SU-DHL-6 (cell line): ENCODE data around the gene FCHSD2.
"Not testable (repeated sequence)": the region's sequence is repeated elsewhere in the genome, so short reads cannot be mapped to it uniquely, and the experiment has no call there.

ENCODE experiments used
- H2AFZ ChIP-seq: fragments of 200-600 bp; sonication (generic); 2 replicates; pipeline ENCODE4 v1.6.1; 2014; ENCODE audit warnings: low read depth, mild to moderate bottlenecking, moderate library complexity, mixed read lengths, antibody characterized with exemption, low read length; ENCODE audit not compliant: severe bottlenecking
- H3F3A ChIP-seq: fragments of 200-600 bp; shearing (Covaris generic); 2 replicates; pipeline ENCODE4 v1.6.0; 2016; ENCODE audit warnings: antibody characterized with exemption, mild to moderate bottlenecking; ENCODE audit not compliant: insufficient read depth
- H3K27ac ChIP-seq: fragments of 200-600 bp; sonication (generic); 2 replicates; pipeline ENCODE4 v1.5.1; 2016; ENCODE audit warnings: low read depth, mild to moderate bottlenecking, low read length, moderate library complexity, mixed read lengths
- H3K27me3 ChIP-seq: fragments of 200-600 bp; sonication (generic), shearing (Covaris generic); 2 replicates; pipeline ENCODE4 v1.6.0; 2014; ENCODE audit warnings: mild to moderate bottlenecking, low read length
- H3K36me3 ChIP-seq: fragments of 200-600 bp; sonication (generic); 2 replicates; pipeline ENCODE4 v1.6.1; 2014; ENCODE audit warnings: mild to moderate bottlenecking, low read length, mixed read lengths
- H3K4me2 ChIP-seq: fragments of 300-600, 200-600 bp; shearing (Covaris generic), sonication (generic); 2 replicates; pipeline ENCODE4 v1.6.0; 2014; ENCODE audit warnings: low read length, low read depth, mild to moderate bottlenecking; ENCODE audit not compliant: poor library complexity, severe bottlenecking
- H3K4me3 ChIP-seq: fragments of 200-600 bp; sonication (generic); 2 replicates; pipeline ENCODE4 v1.5.1; 2014; ENCODE audit warnings: antibody characterized with exemption, low read length, mild to moderate bottlenecking, mixed read lengths; ENCODE audit not compliant: insufficient read depth, poor library complexity, severe bottlenecking
- H3K79me2 ChIP-seq: fragments of 200-600 bp; sonication (generic); 2 replicates; pipeline ENCODE4 v1.6.1; 2014; ENCODE audit warnings: mild to moderate bottlenecking, low read length, moderate library complexity; ENCODE audit not compliant: insufficient read depth
- H3K9ac ChIP-seq: fragments of 200-600 bp; sonication (generic); 2 replicates; pipeline ENCODE4 v1.7.0; 2014; ENCODE audit warnings: mild to moderate bottlenecking, low read length
- H3K9me2 ChIP-seq: fragments of 200-600 bp; sonication (generic); replicated peaks from 2 replicates; pipeline ENCODE4 v1.6.1; 2014; ENCODE audit warnings: low read length; ENCODE audit not compliant: insufficient read depth
- H3K9me3 ChIP-seq: fragments of 200-600 bp; sonication (generic); 2 replicates; pipeline ENCODE4 v1.6.1; 2014; ENCODE audit warnings: low read length, mixed read lengths; ENCODE audit not compliant: insufficient read depth
- H4K20me1 ChIP-seq: fragments of 200-600 bp; sonication (generic); 2 replicates; pipeline ENCODE4 v1.6.1; 2014; ENCODE audit warnings: low read depth, mild to moderate bottlenecking, antibody characterized with exemption, low read length, moderate library complexity, mixed read lengths
- EZH2phosphoT487 ChIP-seq: fragments of 200-600 bp; sonication (generic), shearing (Covaris generic); conservative IDR thresholded peaks from 2 replicates; pipeline ENCODE4 v1.6.1; 2018; ENCODE audit warnings: mild to moderate bottlenecking, antibody characterized with exemption, low read length, moderate library complexity, mixed read lengths
- TF ChIP-seq, protein P1 (sequence below): fragments of 200-600 bp; sonication (generic); IDR thresholded peaks from one replicate; pipeline ENCODE4 v1.5.1; 2017; ENCODE audit warnings: antibody characterized with exemption, mild to moderate bottlenecking, low read length, moderate library complexity; ENCODE audit not compliant: insufficient read depth, poor library complexity, severe bottlenecking

FCHSD2 gene

DNA sequence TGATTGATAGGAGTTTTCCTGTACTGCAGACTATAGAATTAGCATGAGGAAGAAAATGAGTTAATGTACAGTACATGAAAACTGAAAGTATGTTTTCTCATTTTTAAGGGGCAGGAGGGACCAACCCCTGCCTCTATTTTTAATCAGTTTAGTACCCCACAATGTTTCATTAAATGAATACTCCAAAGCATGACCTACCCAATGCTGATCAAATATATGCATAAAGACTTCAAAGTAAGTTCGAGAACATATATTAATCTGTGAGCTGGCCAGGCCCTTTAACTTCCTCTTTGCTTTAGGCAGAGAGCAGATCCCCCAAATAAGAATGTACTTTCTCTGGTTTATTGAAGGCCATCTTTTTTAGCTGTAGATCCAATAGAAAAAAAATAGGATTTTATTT, 161.0 kb downstream of the FCHSD2 start:
- TF ChIP-seq EZH2phosphoT487 = no peak
- TF ChIP-seq, protein P1, sequence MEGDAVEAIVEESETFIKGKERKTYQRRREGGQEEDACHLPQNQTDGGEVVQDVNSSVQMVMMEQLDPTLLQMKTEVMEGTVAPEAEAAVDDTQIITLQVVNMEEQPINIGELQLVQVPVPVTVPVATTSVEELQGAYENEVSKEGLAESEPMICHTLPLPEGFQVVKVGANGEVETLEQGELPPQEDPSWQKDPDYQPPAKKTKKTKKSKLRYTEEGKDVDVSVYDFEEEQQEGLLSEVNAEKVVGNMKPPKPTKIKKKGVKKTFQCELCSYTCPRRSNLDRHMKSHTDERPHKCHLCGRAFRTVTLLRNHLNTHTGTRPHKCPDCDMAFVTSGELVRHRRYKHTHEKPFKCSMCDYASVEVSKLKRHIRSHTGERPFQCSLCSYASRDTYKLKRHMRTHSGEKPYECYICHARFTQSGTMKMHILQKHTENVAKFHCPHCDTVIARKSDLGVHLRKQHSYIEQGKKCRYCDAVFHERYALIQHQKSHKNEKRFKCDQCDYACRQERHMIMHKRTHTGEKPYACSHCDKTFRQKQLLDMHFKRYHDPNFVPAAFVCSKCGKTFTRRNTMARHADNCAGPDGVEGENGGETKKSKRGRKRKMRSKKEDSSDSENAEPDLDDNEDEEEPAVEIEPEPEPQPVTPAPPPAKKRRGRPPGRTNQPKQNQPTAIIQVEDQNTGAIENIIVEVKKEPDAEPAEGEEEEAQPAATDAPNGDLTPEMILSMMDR = no peak
- Histone ChIP-seq H3K36me3 (peaks cover 71% of the 10 kb centered on the region), H3K27ac (peak overlapping the region; percentile 20; the same call in 1 of the 2 replicates)

DNA sequence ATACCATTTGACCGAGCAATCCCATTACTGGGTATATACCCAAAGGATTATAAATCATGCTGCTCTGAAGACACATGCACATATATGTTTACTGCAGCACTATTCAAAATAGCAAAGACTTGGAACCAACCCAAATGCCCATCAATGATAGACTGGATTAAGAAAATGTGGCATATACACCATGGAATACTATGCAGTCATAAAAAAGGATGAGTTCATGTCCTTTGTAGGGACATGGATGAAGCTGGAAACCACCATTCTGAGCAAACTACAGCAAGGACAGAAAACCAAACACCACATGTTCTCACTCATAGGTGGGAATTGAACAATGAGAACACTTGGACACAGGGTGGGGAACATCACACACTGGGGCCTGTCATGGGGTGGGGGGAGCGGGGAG, 164.3 kb downstream of the FCHSD2 start:
- H3K4me2 ChIP-seq, H3K4me3 ChIP-seq, H3K27me3 ChIP-seq, H4K20me1 ChIP-seq, H3K9ac ChIP-seq, H2AFZ ChIP-seq, H3K9me2 ChIP-seq, H3K27ac ChIP-seq, H3K9me3 ChIP-seq: not testable (repeated sequence)
- Histone ChIP-seq H3F3A (peaks cover 12% of the 10 kb centered on the region; the same call in 1 of the 2 replicates), H3K36me3 (peaks cover 61% of the 10 kb centered on the region), H3K79me2 (peaks cover 31% of the 10 kb centered on the region)

More for the DNA sequence above, 161.0 kb downstream of the FCHSD2 start:
- H3K9ac ChIP-seq = no peak overlapping the region
- H3K4me2 ChIP-seq = no peak overlapping the region
- peaks cover 6% of the 10 kb centered on the region; the same call in 1 of the 2 replicates for H3K79me2 ChIP-seq
- no peaks in the 10 kb centered on the region for H4K20me1 ChIP-seq
- H3F3A ChIP-seq = peaks cover 14% of the 10 kb centered on the region
- no peak overlapping the region for H3K4me3 ChIP-seq
- no peaks in the 10 kb centered on the region for H3K9me2 ChIP-seq
- no peaks in the 10 kb centered on the region for H3K9me3 ChIP-seq
- H3K27me3 ChIP-seq = no peaks in the 10 kb centered on the region
- no peak overlapping the region for H2AFZ ChIP-seq

DNA sequence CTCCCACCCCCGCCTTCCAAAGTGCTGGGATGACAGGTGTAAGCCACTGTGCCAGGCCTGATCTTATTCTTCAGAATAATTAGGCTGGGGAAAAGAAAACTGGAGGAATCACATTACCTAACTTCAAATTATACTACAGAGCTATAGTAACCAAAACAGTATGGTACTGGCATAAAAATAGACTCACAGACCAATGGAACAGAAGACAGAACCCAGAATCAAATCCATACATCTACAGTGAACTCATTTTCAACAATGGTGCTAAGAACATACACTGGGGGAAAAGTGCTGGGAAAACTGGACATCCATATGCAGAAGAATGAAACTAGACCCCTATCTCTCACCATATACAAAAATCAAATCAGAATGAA, 165.6 kb downstream of the FCHSD2 start:
- Histone ChIP-seq H3K36me3 (peaks cover 56% of the 10 kb centered on the region), H3K79me2 (peaks cover 37% of the 10 kb centered on the region), H3F3A (peaks cover 19% of the 10 kb centered on the region; the same call in 1 of the 2 replicates)
- not testable (repeated sequence) for H3K9me3 ChIP-seq, H3K4me2 ChIP-seq, H3K9ac ChIP-seq, H3K9me2 ChIP-seq, H3K27ac ChIP-seq, H3K27me3 ChIP-seq, H2AFZ ChIP-seq, H3K4me3 ChIP-seq, H4K20me1 ChIP-seq

DNA sequence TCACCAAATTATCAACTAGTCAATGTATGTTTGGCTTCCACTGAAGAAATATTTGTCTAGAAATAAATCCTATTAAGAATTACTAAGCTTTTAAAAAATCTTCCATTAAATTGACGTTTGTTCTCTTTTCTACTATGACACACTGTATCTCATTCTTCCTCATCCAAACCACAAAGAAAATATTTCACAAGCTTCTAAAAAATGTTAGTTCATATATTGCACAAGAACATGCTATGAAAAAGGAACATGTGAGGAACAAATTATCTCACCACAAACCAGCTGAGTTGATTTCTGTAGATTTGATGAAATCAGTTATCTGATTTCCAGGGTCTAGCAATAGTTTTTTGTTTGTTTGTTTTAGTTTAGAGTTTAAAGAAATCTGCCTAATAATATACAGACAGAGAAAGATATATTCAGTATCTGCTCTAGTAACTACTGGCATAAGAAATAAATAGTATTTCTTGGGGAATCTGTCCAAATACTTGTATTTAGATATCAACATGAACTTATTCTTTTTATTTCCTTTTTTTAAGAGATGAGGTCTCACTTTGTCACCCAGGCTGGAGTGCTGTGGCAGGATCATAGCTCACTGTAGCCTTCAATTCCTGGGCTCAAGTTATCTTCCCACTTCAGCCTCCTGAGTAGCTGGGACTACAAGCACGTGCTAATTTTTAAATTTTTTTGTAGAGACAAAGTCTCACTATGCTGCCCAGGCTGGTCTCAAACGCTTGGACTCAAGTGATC, 166.2 kb downstream of the FCHSD2 start:
- no peak overlapping the region for H3K4me2 ChIP-seq
- H3K27me3 ChIP-seq = no peaks in the 10 kb centered on the region
- H3K9ac ChIP-seq = no peak overlapping the region
- TF ChIP-seq, protein P1 = no peak
- no peak for TF ChIP-seq EZH2phosphoT487
- no peak overlapping the region for H3K4me3 ChIP-seq
- peaks cover 20% of the 10 kb centered on the region for H3F3A ChIP-seq
- H3K27ac ChIP-seq = no peak overlapping the region
- peaks cover 42% of the 10 kb centered on the region for H3K79me2 ChIP-seq
- H2AFZ ChIP-seq = no peak overlapping the region
- H3K36me3 ChIP-seq = peaks cover 50% of the 10 kb centered on the region
- H3K9me3 ChIP-seq = no peaks in the 10 kb centered on the region
- H3K9me2 ChIP-seq = no peaks in the 10 kb centered on the region
- no peaks in the 10 kb centered on the region; the same call in 1 of the 2 replicates for H4K20me1 ChIP-seq
